ENCODE data around the gene FMN2.

DNA sequence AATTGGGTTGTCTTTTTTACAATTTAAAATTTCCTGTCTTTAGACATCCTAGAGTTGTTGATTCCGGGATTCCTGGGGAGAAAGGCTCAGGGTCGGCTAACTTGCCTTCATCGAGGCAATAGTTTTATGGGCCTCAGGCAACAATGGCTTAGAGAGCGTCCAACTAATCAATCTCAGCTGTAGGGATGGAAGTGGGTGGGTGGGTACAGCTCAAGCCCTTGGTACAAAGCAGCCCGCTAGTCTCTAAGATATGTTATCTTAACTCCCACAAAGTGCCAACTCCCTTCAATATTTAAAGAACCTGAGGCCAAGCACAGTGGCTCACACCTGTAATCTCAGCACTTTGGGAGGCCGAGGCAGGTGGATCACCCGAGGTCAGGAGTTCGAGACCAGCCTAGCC, 6.9 kb upstream of the FMN2 start:
- TF ChIP-seq, protein P1, sequence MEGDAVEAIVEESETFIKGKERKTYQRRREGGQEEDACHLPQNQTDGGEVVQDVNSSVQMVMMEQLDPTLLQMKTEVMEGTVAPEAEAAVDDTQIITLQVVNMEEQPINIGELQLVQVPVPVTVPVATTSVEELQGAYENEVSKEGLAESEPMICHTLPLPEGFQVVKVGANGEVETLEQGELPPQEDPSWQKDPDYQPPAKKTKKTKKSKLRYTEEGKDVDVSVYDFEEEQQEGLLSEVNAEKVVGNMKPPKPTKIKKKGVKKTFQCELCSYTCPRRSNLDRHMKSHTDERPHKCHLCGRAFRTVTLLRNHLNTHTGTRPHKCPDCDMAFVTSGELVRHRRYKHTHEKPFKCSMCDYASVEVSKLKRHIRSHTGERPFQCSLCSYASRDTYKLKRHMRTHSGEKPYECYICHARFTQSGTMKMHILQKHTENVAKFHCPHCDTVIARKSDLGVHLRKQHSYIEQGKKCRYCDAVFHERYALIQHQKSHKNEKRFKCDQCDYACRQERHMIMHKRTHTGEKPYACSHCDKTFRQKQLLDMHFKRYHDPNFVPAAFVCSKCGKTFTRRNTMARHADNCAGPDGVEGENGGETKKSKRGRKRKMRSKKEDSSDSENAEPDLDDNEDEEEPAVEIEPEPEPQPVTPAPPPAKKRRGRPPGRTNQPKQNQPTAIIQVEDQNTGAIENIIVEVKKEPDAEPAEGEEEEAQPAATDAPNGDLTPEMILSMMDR (IDR thresholded peaks at IDR 0.05), result no peak
- no peak for TF ChIP-seq POLR2A (IDR thresholded peaks at IDR 0.05)
